Measurements from ENCODE around the gene JAZF1.

DNA sequence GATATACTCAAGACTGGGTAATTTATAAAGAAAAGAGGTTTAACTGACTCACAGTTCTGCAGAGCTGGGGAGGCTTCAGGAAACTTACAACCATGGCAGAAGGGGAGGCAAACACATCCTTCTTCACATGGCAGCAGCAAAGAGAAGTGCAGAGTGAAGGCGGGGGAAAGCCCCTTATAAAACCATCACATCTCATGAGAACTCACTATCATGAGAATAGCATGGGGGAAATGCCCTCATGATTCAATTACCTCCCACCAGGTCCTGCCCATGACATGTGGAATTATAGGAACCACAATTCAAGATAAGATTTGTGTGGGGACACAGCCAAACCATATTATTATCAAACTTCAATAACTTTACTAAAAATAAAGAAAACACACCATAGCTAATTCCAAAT is 30.4 kb upstream of the JAZF1 start:
- TF ChIP-seq CTCF (IDR thresholded peaks at IDR 0.05 in 2 of 3, conservative IDR thresholded peaks at IDR 0.05 in 1 of 3; ENCODE audit: borderline replicate concordance in 1 of 3, insufficient read depth in 1 of 3, low read depth in 2 of 3, low read length in 2 of 3) (no peak), SP1 (IDR thresholded peaks at IDR 0.05; ENCODE audit: low read depth) (no peak), POLR2A (IDR thresholded peaks at IDR 0.05; ENCODE audit: borderline replicate concordance, extremely low read depth, insufficient read depth, insufficient read length) (no peak), ELF1 (IDR thresholded peaks at IDR 0.05; ENCODE audit: borderline replicate concordance, low read depth) (no peak), EZH2 (IDR thresholded peaks at IDR 0.05) (no peak), REST (IDR thresholded peaks at IDR 0.05; ENCODE audit: low read depth) (no peak), CEBPB (IDR thresholded peaks at IDR 0.05; ENCODE audit: low read depth) (no peak), JUND (IDR thresholded peaks at IDR 0.05) (no peak), YY1 (IDR thresholded peaks at IDR 0.05; ENCODE audit: extremely low read depth, insufficient replicate concordance, low read depth, low read length) (no peak)
- TF ChIP-seq, protein P1, sequence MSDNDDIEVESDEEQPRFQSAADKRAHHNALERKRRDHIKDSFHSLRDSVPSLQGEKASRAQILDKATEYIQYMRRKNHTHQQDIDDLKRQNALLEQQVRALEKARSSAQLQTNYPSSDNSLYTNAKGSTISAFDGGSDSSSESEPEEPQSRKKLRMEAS (IDR thresholded peaks at IDR 0.05), result no peak
